HG02870 (cell line): ENCODE data around the gene CLRN2.
"Not testable (repeated sequence)": the region's sequence is repeated elsewhere in the genome, so short reads cannot be mapped to it uniquely, and the experiment has no call there.

Experiments used
- ATAC-seq: cut with Tn5 transposase; IDR thresholded peaks from one replicate; pipeline ENCODE4 v1.9.1; 2021; ENCODE audit warnings: mild to moderate bottlenecking, moderate library complexity; ENCODE audit not compliant: unreplicated experiment

Gene CLRN2

GRCh38 chr4:17502756-17503155 lies 12.2 kb upstream of the CLRN2 start:
- no peak for ATAC-seq

GRCh38 chr4:17504081-17504480 lies 10.9 kb upstream of the CLRN2 start:
- no peak for ATAC-seq

- no peak for ATAC-seq
Measured at GRCh38 chr4:17510582-17510981, 4.4 kb upstream of the CLRN2 start.

- ATAC-seq = no peak
Measured at GRCh38 chr4:17511051-17511450, 3.9 kb upstream of the CLRN2 start.

- ATAC-seq = peak; percentile 59
Measured at GRCh38 chr4:17511509-17511949, 3.4 kb upstream of the CLRN2 start.

- peak; percentile 94 for ATAC-seq
Measured at GRCh38 chr4:17511950-17512795, 2.8 kb upstream of the CLRN2 start, which contains the start of gene QDPR. Gene QDPR (minus strand): TSS chr4:17512090. CDS start chr4:17512054, 36 bp downstream.

- no peak for ATAC-seq
Measured at GRCh38 chr4:17512973-17513665, 1.8 kb upstream of the CLRN2 start.

GRCh38 chr4:17515445-17516407 lies 761 bp downstream of the CLRN2 start:
- no peak for ATAC-seq

- ATAC-seq = no peak
Measured at GRCh38 chr4:17516980-17517379, 2.0 kb downstream of the CLRN2 start.

GRCh38 chr4:17517664-17518063 lies 2.7 kb downstream of the CLRN2 start:
- ATAC-seq = no peak

- ATAC-seq = no peak
Measured at GRCh38 chr4:17521595-17521994, 6.6 kb downstream of the CLRN2 start.

- ATAC-seq = no peak
Measured at GRCh38 chr4:17523662-17524061, 8.7 kb downstream of the CLRN2 start.

GRCh38 chr4:17526695-17527477 lies 11.9 kb downstream of the CLRN2 start:
- no peak for ATAC-seq

GRCh38 chr4:17528551-17529165 lies 13.7 kb downstream of the CLRN2 start:
- no peak for ATAC-seq

- no peak for ATAC-seq
Measured at GRCh38 chr4:17531538-17532285, 16.7 kb downstream of the CLRN2 start.

- ATAC-seq = no peak
Measured at GRCh38 chr4:17534705-17535104, 19.7 kb downstream of the CLRN2 start.

GRCh38 chr4:17535242-17535641 lies 20.3 kb downstream of the CLRN2 start:
- no peak for ATAC-seq

- peak; percentile 48 for ATAC-seq
Measured at GRCh38 chr4:17535906-17536305, 20.9 kb downstream of the CLRN2 start.

GRCh38 chr4:17537060-17537459 lies 22.1 kb downstream of the CLRN2 start:
- ATAC-seq = not testable (repeated sequence)
